Endometrium (tissue), 2 donors: ENCODE results near the gene ZBTB42.
"Not testable (repeated sequence)": the region's sequence is repeated elsewhere in the genome, so short reads cannot be mapped to it uniquely, and the experiment has no call there.

ENCODE experiments used
- FAIRE-seq: peaks from 2 replicates; lab custom pipeline; 2012; peaks lifted over from hg19 to GRCh38; lab: Jason Lieb, UNC
- donor health status: control.
- donor health status: control.

ZBTB42 gene

DNA sequence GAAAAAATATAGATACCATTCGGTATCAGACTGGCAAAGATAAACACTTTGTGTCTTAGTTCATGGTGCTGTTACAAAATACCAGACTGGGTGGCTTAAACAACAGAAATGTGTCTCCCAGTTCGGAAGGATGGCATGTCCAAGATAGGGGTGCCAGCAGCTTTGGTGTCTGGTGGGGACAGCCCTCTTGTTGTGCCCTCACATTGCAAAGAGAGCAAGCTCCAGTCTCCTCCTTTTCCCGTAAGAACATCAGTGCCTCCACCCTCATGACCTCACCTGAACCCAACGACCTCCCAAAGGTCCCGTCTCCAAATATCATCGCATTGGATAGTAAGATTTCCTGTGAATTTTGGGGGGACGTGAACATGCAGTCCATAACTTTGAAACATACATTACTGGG lies 12.4 kb downstream of the ZBTB42 start:
- no peak for FAIRE-seq

DNA sequence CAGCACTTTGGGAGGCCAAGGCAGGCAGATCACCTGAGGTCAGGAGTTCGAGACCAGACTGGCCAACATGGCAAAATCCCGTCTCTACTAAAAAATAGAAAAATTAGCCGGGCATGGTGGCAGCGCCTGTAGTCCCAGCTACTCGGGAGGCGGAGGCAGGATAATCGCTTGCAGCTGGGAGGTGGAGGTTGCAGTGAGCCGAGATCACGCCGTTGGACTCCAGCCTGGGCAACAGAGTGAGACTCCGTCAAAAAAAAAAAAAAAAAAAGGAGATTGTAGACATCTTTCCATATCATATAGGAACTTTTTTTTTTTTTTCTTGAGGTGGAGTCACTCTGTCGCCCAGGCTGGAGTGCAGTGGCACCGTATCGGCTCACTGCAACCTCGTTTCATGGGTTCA lies 13.8 kb downstream of the ZBTB42 start:
- not testable (repeated sequence) for FAIRE-seq

DNA sequence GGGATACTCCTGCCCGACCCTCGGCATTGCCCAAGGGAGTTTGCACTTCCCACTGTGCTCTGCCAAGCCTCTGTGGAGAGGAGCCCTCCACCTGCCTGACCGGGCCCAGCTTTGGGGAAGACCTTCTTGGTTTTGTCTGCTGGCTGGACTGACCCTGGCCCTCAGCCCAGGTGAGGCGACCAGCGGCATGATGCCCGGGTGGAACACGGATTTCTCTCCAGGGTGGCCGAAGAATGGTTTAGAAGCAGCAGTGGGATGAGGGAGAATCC lies 15.6 kb downstream of the ZBTB42 start:
- FAIRE-seq, result no peak

DNA sequence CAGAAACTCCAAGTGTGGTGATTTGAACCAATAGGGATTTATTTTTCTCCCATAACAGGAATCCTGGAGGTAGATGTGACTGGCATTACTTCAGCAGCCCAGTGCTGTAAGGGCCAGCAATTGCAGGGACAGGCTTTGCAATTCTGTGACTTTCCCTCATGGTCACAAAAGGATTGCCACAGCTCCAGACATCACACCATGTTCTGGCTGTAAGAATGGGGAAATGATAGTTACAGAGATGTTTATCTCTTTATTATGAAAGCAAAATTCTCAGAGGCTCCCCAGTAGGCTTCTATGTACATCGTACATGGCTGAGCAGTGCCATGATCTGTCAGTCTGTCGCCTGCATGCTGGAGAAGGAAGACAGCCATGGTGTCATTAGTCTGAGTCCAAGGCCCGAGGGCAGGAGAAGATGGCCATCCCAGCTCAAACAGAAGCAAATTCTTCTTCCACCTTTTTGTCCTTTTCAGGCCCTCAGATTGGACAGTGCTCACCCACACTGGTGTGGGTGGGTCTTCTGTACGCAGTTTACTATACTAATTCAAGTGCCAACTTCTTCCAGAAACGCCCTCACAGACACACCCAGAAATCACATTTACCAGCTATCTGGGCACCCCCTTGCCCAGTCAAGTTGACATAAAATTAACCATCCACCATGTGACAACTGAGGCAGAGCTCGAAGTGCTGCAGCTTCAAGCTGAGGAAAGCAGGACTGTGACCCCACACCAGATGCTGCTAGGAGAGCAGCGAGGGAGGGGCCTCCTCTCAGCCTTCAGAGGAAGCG lies 17.2 kb downstream of the ZBTB42 start:
- no peak for FAIRE-seq

DNA sequence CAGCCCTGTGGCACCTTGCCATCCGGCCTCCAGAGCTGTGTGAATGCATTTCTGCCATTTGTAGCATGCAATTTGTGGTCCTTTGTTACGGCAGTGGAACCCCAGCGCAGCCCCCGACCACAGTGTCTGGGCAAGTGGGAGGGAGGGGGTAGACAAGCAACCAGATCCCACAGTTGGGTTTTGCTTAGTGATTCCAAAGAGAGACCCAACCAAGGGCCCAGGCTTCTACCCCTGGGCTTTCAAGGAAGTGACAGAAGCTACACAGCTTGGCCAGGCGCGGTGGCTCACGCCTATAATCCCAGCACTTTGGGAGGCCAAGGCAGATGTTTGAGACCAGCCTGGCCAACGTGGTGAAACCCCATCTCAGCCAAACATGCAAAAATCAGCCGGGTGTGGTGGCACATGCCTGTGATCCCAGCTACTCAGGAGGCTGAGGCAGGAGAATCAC lies 17.8 kb downstream of the ZBTB42 start:
- no peak for FAIRE-seq

DNA sequence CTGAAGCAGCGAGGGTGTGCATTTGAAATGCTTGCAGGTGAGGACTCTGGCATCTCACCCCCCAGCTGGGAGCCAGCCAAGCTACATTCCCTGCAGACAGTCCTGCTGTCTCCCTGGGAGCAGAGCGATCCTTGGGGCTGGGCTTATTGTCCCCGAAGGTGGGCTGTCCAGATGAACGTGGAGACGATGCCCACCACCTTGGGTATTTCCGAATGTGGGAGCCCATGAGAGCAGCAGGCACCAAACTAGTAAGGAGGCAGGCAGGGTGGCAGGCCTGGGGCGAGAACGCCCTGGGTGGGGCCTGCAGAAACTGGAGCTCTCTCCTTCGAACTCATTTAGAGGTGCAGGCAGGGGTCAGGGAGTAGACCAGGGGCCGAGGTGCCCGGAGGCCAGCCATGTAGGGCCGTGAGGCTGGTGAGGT lies 18.5 kb downstream of the ZBTB42 start:
- no peak for FAIRE-seq

DNA sequence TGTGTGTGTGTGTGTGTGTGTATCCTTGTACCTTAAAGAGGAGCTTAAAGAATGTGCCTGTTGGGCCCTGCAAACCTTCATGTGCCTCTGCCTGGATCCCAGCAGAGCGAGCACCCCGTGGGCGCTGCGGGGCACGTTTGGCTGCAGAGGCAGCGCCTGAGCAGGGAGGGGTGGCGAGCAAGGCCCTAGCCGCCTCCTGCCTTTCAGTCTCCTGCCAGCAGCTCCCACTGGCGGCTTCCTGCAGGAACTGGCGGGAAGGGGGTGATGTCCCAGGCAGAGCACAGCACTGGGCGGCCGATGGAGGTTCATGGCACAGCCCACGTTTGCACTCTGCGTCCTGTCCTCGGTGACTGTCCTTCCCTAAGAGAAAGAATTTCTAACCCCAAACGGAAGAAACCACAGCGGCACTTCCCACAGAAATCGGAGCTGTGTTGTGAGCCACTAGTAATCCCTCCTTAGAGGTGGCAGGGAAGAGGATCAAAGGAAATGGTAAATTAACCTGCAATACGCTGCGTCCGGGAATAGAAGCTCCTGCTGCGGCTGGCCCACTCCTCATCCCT lies 19.8 kb downstream of the ZBTB42 start:
- no peak for FAIRE-seq

DNA sequence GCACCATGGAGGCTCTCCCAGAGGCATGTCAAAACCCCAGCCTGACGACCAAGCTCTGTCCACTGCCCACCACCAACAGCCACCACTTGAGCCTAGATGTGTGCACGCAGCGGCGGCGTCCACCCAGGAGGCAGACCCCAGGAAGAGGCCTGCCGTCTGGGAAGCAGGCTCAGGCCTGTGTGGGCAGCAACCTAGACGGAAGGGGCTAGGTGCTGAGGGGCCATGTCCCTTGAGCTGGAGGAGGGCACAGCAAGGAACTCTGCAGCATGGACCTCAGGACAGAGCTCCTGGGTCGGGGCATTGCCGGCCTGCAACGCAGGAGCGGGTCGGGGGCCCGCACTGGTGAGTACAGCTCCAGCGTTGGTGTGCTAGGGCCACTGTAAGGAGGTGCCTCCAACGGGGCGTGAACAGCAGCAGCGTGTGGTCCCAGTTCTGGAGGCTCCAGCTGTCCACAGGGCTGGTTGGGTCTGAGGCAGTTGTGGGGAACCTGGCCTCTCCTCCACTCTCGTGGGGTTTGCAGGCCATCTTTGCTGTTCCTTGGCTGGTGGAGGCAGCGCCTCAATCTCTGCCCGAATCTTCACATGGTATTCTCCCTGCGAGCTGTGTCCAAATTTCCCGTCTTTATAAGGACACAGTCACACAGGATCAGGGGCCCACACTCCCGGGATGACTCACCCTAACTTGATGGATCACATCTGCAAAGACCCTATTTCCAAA lies 20.5 kb downstream of the ZBTB42 start:
- FAIRE-seq, result no peak

DNA sequence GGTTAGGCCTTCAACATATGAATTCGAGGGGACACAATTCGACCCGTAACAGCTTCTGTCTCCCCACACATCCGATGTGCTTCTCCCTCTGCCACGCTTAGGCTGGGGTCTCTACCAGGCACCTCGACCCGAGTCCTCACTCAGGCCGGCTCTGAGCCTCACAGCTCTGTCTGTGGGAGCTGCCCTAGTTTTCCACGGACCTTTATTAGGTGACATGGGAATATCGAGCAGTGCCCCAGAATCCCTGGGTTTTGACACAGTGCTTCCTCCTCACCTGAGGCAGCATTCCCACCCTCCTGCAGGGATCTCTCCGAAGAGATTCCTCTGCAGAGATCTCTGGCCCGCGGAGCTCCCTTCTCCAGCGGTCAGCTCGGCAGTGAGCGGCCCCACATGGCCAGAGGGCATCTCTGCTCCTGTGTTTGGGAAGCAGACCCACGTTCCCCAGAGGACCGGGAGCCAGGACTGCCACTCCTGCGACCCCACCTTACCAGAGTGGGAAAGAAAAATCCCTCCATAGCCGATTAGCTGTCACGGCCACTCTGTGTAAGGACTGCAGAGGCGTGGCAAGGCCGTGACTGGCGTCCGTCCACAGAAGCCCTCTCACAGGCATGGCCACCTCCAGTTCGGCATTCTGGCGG lies 21.2 kb downstream of the ZBTB42 start:
- FAIRE-seq, result no peak

DNA sequence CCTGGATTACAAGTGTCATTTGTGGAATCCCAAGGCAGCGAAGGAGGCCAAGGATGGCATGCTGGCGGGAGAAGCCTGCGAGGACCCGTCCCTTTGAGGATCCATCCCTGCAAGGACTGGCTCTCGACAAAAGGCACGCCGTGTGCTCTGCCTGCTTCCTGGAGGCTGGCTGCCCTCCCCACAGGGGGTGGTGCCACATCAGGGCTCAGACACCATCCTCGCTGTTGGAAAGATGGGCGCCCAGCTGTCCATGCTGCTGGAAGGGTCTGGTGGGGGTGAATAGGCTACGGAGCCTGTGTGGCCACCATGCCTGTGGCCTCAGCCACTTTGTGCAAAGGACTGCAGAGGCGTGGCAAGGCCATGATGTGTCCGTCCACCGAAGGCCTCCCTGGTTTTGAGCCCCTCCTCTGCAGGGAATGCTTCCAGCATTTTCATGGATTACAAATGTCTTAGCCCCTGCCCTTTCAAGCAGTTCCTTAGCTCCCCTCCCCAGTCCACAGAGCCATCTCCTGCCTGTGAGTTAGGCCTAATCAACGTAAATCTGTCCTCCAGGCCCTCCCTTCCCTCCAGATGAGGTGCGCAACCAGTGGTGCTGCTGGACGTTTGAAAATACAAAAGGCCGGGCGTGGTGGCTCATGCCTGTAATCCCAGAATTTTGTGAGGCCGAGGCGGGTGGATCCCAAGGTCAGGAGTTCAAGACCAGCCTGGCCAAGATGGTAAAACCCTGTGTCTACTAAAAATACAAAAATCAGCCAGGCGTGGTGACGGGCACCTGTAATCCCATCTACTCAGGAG lies 22.1 kb downstream of the ZBTB42 start:
- no peak for FAIRE-seq

DNA sequence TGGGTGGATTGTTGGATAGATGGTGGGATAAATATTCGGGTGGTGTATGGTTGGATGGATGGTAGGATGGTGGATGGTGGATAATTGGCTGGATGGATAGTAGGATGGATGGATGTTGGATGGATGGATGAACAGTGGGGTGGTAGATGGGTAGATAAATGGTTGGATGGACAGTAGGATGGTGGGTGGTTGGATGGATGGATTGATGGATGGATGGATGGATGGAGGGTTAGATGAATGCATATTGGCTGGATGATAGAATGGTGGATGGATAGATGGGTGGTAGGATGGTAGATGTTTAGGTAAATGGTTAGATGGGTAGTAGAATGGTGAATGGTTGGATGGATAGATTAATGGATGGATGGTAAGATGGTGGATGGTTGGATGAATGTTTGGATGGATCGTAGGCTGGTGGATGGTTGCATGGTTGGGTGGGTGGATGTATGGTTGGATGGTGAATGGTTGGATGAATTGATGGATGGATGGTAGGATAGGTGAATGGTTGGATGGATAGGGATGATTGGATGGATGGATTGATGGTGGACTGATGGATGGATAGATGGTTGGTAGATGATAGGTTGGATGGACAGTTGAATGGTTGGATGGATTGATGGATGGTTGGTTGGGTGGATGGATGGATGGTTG lies 23.6 kb downstream of the ZBTB42 start:
- FAIRE-seq, result no peak

DNA sequence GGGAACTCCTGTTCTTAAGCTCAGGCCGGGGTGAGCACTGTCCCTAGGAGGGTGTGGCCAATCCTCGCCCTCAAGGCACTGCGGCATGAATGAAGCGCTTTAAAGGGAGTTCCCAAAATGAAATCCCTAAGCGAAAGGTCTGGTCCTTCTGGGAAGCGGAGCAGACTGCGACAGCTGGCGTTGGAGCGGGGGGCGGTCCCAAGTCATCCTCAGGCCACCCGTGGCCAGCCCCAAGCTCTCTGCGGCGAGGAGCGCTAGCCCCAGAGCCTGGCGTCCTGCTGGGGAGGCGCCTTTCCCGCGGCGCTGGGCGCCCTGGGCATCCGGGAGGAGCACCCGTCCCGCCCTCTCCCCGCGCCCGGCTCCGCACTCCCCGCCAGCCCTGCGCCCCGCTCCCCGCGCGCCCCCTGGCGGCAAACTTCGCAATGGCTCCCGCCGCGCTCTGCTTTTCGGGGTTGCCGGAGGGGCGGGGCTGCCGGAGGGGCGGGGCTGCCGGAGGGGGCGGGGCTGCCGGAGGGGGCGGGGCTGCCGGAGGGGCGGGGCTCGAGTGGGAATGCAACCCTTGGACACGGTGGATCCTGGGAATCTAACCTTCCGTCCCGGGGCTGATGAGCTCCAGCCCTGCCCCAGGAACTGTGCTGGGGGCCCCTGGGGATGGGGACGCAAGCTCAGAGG lies 25.4 kb downstream of the ZBTB42 start:
- no peak for FAIRE-seq

DNA sequence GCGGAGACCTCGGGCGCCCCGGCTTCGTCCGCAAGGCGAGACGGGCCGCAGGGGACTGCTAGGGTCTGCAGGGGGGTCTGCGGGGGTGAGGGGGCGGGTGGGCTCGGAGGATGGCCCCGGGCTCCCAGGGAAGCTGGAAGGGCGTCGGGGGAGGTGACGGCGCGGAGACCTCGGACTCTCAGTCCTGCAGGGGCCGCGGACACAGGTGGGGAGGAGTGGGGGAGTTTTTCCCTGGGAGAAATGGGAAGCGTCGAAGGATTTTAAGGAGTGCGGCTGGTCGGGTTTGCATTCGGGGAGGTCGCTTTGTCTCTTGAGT lies 25.9 kb downstream of the ZBTB42 start:
- FAIRE-seq, result no peak

DNA sequence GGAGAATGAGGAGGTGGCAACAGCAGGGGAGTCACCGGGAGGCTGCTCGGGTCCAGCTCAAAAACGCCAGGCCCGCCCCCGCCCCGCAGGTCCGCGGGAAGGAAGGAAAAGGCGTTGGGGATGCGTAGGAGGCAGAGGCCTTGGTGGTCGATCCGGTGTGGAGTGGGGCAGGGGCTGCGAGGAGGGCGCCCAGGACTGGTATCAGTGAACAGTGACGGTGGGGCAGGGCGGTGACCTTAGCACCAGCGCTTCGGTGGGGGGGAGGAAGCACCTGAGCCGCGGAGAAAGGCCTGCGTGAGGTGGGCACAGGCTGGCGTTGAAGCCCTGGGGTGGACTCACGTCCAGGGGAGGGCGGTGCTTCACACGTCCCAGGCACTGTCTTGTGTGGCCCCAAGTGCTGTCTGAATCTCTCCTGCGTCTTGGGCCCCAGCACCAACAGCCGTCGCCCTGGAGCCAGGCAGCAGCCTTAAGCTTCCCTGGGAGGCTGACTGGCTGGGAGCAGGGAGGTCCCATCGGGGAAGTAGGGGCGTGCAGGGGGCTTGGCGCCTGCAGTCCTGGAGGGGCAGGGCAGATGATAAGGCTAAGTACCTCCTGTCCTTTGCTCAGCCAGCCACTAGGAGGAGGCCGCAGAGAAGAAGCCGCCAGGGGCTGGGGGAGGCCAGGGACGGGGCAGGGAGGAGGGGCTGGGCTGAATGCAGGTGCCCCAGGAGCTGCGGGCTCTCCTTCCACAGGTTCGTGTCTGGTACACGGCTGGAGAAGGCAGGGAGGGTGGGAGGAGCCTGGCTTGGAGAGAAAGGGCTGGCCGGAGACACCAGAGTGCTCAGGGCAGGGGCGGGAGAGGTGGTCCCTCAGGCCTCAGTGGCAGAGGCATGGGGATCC lies 26.5 kb downstream of the ZBTB42 start:
- FAIRE-seq, result no peak

DNA sequence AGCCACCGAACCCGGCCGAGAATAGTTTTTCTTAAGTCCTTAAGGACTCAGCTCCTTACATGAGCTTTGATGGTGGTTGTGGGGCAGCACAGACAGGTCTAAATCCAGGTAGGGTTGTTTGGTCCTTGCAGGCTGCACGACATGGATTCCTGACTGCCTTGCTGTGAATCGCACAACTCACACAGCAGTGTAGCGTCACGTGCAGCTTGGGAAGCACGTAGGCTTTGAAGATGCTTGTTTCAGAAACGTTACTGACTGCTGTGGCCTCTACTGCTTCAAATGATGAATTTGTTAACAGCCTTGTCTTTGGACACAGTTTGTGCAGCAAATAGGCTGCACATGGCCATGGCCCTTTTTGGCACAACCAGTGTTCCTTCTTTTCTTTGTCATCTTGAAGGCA lies 29.9 kb downstream of the ZBTB42 start:
- no peak for FAIRE-seq

DNA sequence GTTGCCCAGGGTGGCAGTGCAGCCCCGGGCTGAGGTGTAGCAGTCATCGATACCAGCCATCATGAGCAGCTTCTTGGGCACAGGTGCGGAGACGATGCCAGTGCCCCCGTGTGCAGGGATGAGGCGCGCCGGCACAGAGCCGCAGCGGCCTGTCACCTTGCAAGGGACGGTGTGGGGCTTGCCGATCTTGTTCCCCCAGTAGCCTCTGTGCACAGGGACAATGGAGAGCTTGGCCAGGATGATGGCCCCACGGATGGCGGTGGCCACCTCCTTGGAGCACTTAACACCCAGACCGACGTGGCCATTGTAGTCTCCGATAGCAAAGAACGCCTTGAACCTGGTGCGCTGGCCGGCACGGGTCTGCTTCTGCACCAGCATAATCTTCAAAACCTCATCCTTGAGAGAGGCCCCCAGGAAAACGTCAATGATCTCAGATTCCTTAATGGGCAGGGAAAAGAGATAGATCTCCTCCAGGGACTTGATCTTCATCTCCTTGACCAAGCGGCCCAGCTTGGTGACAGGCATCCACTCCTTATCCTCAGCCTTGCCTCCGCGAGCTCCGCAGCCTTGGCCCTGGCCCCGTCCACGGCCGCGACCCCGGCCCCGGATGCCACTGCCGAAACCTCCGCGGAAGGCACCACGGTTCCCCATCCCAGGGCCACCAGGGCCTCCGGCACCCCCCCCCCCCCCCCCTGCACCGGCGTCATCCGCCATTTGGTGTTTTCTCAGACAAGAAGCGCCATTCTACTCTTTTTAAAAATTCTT lies 35.5 kb downstream of the ZBTB42 start:
- not testable (repeated sequence) for FAIRE-seq

DNA sequence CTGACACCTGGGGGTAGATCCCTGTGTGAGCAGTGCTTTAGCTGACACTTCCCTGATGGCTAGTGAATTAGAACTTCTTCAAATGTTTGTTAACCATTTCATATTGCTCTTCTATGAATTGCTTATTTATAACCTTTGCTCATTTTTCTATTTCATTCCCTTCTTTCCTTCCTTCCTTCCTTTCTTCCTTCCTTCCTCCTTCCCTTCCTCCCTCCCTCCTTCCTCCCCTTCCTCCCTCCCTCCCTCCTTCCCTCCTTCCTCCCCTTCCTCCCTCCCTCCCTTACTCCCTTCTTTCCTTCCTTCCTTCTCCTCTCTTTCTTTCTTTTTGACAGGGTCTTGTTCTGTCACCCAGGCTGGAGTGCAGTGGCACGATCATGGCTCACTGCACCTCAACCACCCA lies 40.8 kb downstream of the ZBTB42 start:
- FAIRE-seq, result no peak

DNA sequence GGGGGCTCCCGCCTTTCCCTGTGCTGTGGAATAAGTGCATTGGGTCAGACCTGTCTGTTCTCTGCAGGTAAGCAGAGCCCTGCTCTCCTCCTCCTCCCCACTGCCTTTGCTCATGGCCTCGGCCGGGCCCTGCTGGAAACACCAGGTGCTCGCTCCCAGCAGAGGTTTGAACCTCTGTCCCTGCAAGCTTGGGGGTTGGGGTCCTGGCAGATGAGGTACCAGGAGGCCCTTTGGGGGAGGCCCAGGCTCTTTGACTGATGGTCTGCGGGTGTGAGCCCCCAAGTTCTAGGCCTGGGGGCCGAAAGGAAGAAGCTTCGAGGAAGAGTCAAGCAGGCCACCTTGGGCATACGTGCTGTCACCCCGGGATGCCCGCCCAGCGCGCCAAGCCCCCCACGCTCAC lies 42.1 kb downstream of the ZBTB42 start:
- FAIRE-seq, result no peak

DNA sequence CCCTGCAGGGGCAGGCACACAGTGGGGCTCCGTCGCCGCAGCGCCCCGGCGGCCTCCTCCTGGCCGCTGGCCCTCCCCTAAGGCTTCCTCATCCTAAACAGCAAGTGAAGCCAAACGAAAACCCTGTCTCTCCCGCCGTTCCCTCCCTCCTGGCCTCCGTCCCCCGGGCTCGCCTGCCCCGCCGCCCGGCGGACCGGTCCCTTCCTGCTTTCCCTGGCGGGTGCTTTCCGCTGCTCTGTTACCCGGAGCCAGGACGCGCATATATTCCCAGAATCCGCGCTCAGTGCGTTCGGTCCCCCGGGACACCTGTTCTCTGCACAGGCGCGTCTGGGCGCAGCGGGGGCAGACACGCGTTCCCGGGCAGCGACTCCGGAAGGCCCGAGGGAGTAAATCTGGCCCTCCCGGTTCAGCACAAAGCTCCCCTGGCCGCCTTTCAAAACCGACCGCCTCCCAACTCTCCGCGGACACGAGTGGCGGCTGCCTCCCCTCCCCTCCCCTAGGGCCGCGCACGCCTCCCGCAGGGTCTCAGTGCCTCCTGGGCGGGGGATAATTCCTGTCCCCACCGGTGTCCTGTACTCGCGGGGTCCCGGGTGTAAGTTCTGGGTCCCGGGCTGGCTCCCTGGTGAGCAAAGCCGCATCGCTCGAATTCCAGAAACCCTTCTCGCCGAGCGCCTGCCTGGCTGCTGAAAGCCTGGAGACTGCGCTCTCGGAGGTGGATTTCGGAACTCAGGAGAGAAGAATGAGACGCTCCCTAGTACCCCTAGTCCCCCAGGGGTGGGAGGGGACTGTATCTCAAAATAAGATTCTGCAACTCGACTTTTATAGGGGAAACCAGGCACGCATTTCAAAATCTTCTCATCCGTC lies 42.8 kb downstream of the ZBTB42 start:
- FAIRE-seq, result no peak
